Inflammatory macrophage (primary cell): ENCODE results near the gene SOX11.

Experiments used
- DNase-seq, 2 donors: peaks; one replicate each; pipeline ENCODE4 v3.0.0-alpha.2; 2020 to 2022

Gene SOX11

GRCh38 chr2:5692561-5693286 is 540 bp downstream of the SOX11 start:
- DNase-seq, result no peak

GRCh38 chr2:5693287-5694201 is 1.4 kb downstream of the SOX11 start:
- DNase-seq, result no peak

DNA sequence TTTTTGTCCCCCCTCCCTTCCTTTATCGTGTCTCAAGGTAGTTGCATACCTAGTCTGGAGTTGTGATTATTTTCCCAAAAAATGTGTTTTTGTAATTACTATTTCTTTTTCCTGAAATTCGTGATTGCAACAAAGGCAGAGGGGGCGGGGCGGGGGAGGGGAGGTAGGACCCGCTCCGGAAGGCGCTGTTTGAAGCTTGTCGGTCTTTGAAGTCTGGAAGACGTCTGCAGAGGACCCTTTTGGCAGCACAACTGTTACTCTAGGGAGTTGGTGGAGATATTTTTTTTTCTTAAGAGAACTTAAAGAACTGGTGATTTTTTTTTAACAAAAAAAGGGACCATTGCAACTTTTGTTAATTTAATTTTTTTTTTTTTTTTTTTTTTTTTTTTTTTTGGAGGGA is 2.1 kb downstream of the SOX11 start:
- no peak for DNase-seq

GRCh38 chr2:5695654-5696403 is 3.6 kb downstream of the SOX11 start:
- no peak for DNase-seq

- no peak for DNase-seq
Measured at GRCh38 chr2:5696404-5696944, 4.3 kb downstream of the SOX11 start.

DNA sequence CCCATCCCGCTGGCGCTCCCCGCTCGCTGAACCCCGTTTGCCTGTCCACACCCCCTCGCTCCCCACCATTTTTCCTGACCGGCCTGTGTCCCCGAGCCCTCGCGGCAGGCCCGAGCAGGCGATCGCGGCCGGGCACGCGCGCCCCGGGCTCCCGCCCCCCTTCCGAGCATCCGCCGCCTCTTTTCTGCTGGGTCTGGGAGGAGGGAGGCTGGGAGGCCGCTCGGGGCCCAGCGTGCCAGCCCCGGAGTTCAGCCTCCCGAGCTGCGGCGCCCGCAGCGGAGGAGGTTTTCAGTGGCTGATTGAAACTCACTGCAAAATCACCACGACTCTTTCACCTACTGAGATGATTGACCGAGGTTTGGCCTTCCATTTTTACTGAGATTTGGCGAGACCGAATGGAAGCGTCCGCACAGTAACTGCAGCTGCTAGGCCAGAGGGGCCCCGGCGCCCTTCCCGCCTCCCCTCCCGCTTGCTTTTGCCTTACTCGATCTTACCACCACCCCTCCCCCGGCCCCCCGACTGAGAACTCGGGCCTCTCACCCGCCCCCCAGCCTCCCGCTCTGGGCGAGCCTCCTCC is 4.8 kb downstream of the SOX11 start:
- no peak for DNase-seq

DNA sequence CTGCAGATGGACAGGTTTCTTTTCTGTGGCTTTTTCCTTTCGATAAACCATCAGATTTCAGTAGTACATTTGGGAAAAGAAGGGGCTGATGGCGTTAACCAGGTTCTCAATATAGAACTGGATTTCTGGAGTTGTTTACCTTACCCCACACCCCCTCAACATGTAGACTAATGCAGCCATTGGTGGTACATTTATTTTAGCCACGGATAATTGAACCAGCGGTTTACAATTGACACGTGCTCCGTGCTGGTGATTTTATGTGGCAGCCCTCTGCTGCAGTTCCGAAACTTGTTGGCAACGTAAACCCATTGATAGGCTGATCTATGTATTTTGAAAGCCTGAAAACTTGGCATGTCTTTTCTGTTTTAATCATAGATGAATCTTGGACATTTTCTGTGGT is 5.4 kb downstream of the SOX11 start:
- DNase-seq, result no peak

DNA sequence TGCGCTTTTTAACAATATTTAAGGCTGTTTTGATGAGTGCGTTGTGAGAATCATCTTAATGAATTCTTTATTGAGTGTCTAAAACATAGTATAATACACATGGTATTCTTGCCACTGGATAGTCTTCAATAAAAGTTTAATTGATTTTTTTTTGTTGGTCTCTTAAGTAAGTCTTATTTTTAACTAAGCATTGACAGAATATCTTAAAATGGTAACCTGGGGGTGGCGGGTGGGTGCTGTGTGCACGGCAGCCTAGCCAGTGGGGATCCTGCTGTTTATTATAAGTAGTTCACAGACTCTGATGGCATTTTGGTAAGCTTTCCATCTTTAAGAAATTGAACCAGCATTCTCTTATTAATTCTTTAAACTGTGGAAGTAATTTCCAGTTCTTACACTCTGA is 6.0 kb downstream of the SOX11 start:
- DNase-seq, result no peak

- DNase-seq, result no peak
Measured at GRCh38 chr2:5699963-5700362, 7.8 kb downstream of the SOX11 start.

DNA sequence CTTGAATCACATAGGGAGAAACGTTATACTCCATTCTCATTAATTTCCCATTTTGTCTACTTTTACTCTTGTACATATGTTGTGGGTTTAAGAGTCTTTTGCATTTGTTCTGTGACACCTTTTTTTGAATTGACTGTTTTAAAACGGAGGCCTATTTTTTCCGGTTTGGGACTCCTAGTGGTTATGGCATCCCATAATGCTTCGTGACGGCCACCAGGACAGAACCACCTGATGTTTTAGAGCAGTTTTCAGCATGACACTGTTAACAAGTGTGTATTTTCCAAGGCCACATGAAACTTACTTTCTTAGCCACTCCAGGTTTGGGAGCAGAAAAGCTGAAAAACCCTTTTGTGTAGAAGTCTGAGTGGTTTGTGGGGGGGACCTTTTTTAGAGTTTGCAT is 8.4 kb downstream of the SOX11 start:
- no peak for DNase-seq

GRCh38 chr2:5701266-5701665 is 9.1 kb downstream of the SOX11 start:
- DNase-seq, result no peak

DNA sequence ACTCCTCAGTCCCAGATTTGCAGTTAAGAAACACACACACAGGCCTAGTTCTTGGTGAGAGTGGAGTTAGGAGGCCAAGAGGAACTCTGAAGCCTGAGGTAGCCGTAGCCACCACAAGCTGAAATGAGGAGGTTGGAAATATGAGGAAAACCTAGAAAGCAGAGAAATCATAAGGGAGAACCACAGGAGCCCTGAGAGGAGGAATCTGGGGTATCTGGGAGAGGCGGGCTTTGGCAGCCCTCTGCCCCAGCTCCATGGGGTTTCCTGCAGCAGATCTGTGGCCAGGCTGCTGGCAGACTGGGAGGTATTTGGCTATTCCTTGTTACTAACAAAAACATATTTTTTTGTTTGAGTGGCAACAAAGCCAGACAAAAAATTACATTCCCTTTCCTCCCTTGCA is 11.0 kb downstream of the SOX11 start:
- DNase-seq, result no peak

- DNase-seq, result no peak
Measured at GRCh38 chr2:5705490-5705889, 13.3 kb downstream of the SOX11 start.

DNA sequence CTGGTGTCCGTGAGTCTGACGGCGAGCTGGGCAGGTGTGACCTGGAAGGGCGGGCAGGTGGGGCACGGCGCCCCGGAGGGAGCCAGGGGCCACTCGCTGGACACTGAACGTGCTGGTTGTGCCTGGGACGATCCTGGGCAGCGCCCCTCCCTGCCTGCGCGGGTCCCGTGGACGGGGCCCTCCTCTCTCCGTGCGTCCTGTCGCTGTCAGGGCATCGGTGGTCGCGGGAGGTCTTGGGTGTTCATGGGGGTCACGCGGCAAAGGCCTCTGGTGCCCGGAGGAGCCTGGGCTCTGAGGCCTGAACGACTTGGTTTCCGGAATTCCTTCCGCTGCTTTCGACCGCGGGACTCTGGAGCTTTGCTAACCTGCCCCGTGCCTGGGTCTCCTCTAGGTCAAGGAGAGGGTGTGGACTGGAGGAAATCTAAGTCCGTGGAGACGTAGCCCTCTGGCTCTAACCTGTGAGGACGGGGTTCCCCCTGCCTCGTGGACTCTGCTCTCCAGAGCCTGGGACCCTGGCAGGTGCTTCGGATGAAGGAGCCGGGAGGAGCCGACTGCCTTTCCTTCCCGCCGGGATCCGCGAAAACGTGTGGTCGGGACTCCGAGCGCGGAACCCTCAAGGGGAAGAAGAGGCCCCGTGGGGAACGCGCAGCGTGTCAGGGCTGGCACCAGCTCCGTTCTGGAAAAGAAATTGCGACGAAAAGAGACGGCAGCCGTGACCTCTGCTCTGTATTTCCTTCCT is 14.7 kb downstream of the SOX11 start:
- DNase-seq, result no peak

- DNase-seq, result no peak
Measured at GRCh38 chr2:5710615-5711014, 18.4 kb downstream of the SOX11 start.

GRCh38 chr2:5713101-5713500 is 20.9 kb downstream of the SOX11 start:
- DNase-seq, result no peak

- DNase-seq, result no peak
Measured at GRCh38 chr2:5719629-5720334, 27.6 kb downstream of the SOX11 start.

DNA sequence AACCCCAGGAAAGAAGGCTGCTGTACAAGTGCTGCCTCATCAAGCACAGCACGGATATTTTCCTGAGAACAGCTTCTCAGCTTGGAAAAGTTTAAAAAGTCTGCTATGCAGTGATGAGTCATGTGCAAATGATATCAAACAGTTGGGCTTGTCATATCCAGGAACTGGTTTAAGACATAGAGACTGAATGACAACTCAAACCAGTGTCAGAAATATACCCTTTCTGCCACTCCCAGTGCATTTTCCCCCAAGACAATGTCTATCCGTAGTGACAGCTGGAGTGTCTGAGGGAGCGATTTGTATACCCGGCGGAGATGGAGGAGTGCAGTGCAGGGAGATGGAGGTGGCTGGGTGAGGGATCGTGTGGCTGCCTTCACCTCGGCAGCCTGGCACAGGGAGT is 28.2 kb downstream of the SOX11 start:
- DNase-seq, result no peak

DNA sequence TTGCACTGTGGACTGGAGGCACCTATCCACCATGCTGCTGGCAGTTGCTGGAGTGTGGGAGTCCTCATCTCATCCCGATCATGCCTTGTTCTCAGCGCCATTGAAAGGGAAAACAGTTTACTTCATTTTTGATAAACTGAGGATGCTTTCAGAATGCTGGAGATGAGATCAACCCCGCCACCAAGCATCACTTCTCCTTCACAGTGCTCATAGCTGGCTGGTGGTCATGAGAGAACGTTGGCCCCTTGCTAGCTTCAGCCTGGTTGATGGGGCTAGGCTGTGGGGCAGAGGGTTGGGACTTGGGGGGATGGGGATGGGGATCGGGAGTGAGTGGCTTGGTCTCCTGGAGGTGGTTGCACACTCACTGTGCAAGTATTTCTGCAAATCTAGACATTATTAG is 30.1 kb downstream of the SOX11 start:
- DNase-seq, result no peak

DNA sequence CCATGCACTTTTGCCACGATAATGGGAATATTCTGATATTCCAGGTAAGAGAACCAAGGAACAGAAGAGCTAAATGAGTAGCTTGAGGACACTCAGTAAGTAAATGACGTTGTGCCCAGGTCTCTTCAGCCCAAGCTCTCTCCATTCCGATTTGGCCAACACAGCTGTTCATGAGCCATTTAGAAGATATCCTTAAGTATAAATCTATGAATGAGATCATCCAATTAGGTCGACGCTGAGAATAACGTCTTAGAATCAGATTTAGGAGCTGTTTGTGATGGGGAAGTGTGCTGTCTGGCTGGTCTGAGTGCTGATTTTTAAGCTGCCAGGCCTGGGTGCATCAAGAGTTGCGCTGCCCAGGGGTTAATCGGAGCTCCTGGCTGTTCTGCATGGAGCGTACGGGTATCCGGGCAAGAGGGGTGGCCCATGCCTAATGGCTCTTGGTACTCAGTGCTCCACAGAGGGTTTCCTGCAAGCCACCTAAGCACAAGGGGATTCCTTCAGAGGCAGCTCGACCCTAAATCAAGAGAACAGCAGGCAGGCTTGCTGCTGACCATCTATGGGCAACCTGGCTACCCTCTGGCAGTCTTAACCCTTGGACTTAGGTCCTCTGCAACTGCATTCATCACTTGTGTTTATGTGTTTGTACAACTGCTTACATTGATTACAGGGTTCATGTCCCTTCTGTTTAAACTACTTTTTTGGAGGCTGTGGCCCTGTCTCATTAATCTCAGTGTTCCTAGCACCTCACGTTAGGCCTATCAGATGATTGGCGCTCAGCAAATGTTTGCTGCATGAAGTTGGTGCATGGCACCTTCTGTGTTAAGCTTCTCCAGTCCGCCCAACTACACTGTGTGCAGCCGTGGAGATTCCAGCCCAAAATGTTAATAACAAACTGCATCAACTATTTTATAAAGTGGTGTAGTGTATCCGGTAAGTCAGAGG is 31.9 kb downstream of the SOX11 start:
- DNase-seq, result no peak
